Osteocyte (in vitro differentiated cells): ENCODE results near the gene CAD. TPM values are rescaled to one million over a fixed set of nuclear protein-coding genes. Genes with fewer than 3 reads are reported as not detected.

Experiments used
- DNase-seq: peaks from one replicate; pipeline ENCODE4 v3.0.0; 2021; ENCODE audit warnings: mixed read lengths; ENCODE audit not compliant: unreplicated experiment; ENCODE audit errors: extremely low spot score
- H3K27ac Mint-ChIP-seq: one replicate; pipeline ENCODE4 v1.8.0; 2021; ENCODE audit warnings: mild to moderate bottlenecking, mixed read lengths; ENCODE audit not compliant: unreplicated experiment
- H3K27me3 Mint-ChIP-seq: one replicate; pipeline ENCODE4 v1.8.0; 2021; ENCODE audit warnings: mixed read lengths; ENCODE audit not compliant: unreplicated experiment
- H3K36me3 Mint-ChIP-seq: one replicate; pipeline ENCODE4 v1.8.0; 2021; ENCODE audit warnings: mixed read lengths; ENCODE audit not compliant: unreplicated experiment
- H3K4me1 Mint-ChIP-seq: one replicate; pipeline ENCODE4 v1.8.0; 2021; ENCODE audit warnings: mixed read lengths; ENCODE audit not compliant: unreplicated experiment
- H3K4me3 Mint-ChIP-seq: one replicate; pipeline ENCODE4 v1.8.0; 2021; ENCODE audit warnings: mild to moderate bottlenecking, moderate library complexity, mixed read lengths; ENCODE audit not compliant: unreplicated experiment
- H3K9me3 Mint-ChIP-seq: one replicate; pipeline ENCODE4 v1.8.0; 2021; ENCODE audit warnings: mixed read lengths; ENCODE audit not compliant: unreplicated experiment
- total RNA-seq: library from RNA; stranded (reverse); gene quantifications from 2 replicates; pipeline ENCODE4 v1.2.1, GENCODE V29; 2021
- TF ChIP-seq, protein P1 (sequence below): fragments of 200-600 bp; sonication (generic); IDR thresholded peaks from 2 replicates; pipeline ENCODE4 v1.5.0; 2021; ENCODE audit warnings: antibody characterized with exemption, mild to moderate bottlenecking, moderate library complexity

The CAD gene
- total RNA-seq, 1 donor from 2014 or later, result 72.6 TPM

DNA sequence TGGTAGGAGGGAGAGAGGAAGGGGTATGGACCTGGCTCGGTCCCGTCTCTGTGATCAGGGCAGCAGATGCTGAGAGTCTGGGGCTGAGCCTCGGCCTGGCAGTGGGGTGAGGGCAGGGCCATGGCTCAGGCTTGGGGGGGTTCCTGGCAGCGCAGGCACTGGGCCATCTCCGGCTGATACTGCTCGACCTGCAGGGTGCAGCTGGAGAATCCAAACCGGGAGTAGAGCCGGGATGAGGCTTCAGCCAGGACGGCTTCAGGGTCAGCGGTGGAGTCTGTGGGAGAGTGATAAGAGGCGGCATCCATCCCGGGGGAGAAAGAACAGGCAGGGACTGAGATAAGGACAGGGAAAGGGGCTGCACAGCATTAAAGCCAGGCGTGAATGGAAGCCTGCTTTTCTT, 38.0 kb downstream of the CAD start:
- no peak for DNase-seq
- no peak overlapping the region for H3K4me3 Mint-ChIP-seq
- H3K9me3 Mint-ChIP-seq, result no peaks in the 10 kb centered on the region
- TF ChIP-seq, protein P1, sequence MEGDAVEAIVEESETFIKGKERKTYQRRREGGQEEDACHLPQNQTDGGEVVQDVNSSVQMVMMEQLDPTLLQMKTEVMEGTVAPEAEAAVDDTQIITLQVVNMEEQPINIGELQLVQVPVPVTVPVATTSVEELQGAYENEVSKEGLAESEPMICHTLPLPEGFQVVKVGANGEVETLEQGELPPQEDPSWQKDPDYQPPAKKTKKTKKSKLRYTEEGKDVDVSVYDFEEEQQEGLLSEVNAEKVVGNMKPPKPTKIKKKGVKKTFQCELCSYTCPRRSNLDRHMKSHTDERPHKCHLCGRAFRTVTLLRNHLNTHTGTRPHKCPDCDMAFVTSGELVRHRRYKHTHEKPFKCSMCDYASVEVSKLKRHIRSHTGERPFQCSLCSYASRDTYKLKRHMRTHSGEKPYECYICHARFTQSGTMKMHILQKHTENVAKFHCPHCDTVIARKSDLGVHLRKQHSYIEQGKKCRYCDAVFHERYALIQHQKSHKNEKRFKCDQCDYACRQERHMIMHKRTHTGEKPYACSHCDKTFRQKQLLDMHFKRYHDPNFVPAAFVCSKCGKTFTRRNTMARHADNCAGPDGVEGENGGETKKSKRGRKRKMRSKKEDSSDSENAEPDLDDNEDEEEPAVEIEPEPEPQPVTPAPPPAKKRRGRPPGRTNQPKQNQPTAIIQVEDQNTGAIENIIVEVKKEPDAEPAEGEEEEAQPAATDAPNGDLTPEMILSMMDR, result no peak
- no peaks in the 10 kb centered on the region for H3K36me3 Mint-ChIP-seq
- peaks cover 13% of the 10 kb centered on the region for H3K4me1 Mint-ChIP-seq
- peaks cover 40% of the 10 kb centered on the region for H3K27me3 Mint-ChIP-seq
- H3K27ac Mint-ChIP-seq, result no peak overlapping the region

DNA sequence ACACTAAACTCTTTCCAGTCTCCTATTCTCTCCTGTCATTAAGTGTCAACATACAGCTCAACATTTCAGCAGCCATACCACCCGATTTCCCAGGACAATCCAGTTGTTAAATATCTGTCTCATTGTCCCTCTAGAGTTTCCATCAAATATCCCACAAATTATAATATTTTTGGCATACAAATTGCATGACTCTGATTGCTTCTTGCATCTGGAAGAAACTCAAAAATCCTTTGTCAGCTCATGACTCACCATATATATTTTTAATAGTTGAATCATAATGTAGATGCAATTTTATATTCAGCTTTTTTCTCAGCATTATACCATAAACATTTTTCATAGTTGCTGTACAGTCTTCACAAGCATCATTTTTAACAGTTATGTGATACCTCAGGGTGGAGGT, 38.5 kb downstream of the CAD start:
- Mint-ChIP-seq H3K4me1 (peaks cover 11% of the 10 kb centered on the region), H3K4me3 (no peak overlapping the region), H3K36me3 (no peaks in the 10 kb centered on the region), H3K27me3 (peaks cover 42% of the 10 kb centered on the region), H3K9me3 (no peaks in the 10 kb centered on the region), H3K27ac (no peak overlapping the region)
- DNase-seq, result no peak
- TF ChIP-seq, protein P1, result no peak

DNA sequence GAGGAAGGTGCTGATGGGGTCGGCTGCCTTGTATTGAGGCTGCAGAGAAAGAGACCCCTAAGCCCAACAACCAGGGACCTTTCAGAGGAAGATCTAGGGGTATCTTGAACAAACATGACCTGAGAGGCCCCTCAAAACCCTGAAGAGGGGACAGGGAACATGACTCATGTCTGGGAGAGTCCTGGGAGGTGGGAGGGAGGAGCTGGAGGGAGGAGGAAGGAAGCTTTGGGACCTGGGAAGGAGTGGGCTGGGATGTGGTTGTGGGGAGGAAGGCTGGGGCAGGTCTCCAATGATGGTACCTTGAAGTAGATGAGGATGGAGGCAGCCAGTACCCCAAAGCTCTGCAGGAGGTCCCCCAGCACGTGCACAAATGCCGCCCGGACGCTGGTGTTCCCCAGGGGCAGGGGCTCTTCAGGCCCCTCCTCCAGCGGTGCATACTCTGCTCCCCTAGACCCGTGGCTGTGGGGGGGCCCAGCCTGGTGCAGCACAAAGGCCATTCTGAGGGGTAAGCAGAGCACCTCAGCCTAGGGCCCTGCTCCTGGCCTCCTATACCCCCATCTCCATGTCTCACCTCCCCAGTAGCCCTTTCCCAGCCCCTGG, 39.8 kb downstream of the CAD start:
- Mint-ChIP-seq H3K27me3 (peaks cover 44% of the 10 kb centered on the region), H3K27ac (no peak overlapping the region), H3K4me3 (no peak overlapping the region), H3K4me1 (peaks cover 19% of the 10 kb centered on the region), H3K36me3 (no peaks in the 10 kb centered on the region), H3K9me3 (no peaks in the 10 kb centered on the region)
- TF ChIP-seq, protein P1, result no peak
- no peak for DNase-seq

DNA sequence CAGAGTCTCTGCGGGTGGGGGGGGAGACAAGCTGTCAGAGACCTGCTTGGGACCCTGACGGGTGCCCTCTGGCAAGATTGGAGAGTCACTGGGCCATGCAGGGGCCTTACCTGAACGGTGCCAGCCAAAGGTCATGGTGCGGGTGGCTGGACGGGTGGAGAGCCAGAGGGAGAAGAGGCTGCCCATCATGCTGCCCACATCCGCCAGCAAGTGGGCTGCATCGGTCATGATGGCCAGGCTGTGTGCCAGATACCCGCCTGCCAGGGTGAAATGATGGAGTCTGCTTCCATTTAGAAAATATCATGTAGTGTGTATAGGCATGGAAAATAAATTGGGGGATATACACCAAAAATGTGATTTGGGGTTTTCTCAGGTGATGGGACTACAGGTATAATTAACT, 40.9 kb downstream of the CAD start:
- H3K27ac Mint-ChIP-seq, result no peak overlapping the region
- no peak for DNase-seq
- H3K4me1 Mint-ChIP-seq, result peaks cover 20% of the 10 kb centered on the region
- H3K27me3 Mint-ChIP-seq, result peaks cover 43% of the 10 kb centered on the region
- H3K36me3 Mint-ChIP-seq, result no peaks in the 10 kb centered on the region
- no peaks in the 10 kb centered on the region for H3K9me3 Mint-ChIP-seq
- TF ChIP-seq, protein P1, result no peak
- H3K4me3 Mint-ChIP-seq, result no peak overlapping the region

DNA sequence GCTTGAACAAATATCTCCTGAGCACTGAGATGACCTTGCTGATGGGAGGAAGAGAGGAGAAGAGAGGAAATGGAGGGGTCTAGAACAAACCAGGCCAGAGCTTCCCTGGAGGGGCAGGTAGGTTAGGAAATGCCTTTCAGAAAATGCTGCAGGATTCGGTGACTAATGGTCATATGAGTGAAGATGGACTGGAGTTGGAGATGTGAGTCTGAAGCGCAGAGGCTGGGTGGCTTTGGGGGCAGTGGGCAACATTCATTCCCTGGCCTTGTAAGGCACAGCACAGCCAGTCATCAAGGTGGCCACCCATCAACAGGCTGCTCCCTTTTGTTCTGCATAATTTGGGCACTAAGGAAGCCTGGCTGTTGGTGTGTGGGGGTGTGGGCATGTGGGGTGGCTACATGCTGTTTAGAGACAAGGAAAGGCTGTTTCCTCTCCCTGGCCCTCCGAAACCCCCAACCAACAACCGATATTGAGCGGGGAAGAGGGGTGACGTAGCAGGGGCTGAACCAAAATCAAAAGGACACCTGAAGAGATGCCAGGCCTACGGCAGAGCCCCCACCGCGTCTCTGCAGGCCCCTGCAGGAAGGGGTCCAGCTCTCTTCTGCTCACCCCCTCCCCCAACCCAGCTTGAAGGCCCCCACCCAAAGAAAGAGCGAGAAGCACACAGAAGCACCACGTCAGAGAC, 44.2 kb downstream of the CAD start:
- Mint-ChIP-seq H3K9me3 (no peaks in the 10 kb centered on the region), H3K4me3 (peak overlapping the region; percentile 18), H3K36me3 (no peaks in the 10 kb centered on the region), H3K27ac (no peak overlapping the region), H3K27me3 (peaks cover 60% of the 10 kb centered on the region), H3K4me1 (peaks cover 25% of the 10 kb centered on the region)
- TF ChIP-seq, protein P1, result no peak
- no peak for DNase-seq
